Skeletal muscle tissue (tissue), 4 donors: Measurements from ENCODE around the gene MCMBP. TPM values are rescaled to one million over a fixed set of nuclear protein-coding genes. Genes with fewer than 3 reads are reported as not detected.
"Not testable (repeated sequence)": the region's sequence is repeated elsewhere in the genome, so short reads cannot be mapped to it uniquely, and the experiment has no call there.

Experiments used
- H3K27ac ChIP-seq: one replicate; pipeline ENCODE4 v1.7.0; 2013; ENCODE audit warnings: mild to moderate bottlenecking, low read depth, low read length, inconsistent platforms
- H3K27me3 ChIP-seq, 3 donors: one replicate each; pipeline ENCODE4 v1.7.0; 2013; ENCODE audit warnings: low read length in 3 of 3; ENCODE audit not compliant: control insufficient read depth in 3 of 3, insufficient read depth in 3 of 3
- H3K36me3 ChIP-seq, 3 donors: one replicate each; pipeline ENCODE4 v1.7.0; 2013; ENCODE audit warnings: low read length in 3 of 3; ENCODE audit not compliant: control insufficient read depth in 3 of 3, insufficient read depth in 3 of 3
- H3K4me1 ChIP-seq, 3 donors: one replicate each; pipeline ENCODE4 v1.7.0; 2013; ENCODE audit warnings: low read length in 3 of 3, mild to moderate bottlenecking in 3 of 3; ENCODE audit not compliant: control insufficient read depth in 3 of 3, insufficient read depth in 3 of 3
- H3K4me3 ChIP-seq, 3 donors: one replicate each; pipeline ENCODE4 v1.7.0; 2013; ENCODE audit warnings: low read length in 3 of 3
- H3K9ac ChIP-seq, 3 donors: one replicate each; pipeline ENCODE4 v1.7.0; 2013; ENCODE audit warnings: low read length in 3 of 3, mild to moderate bottlenecking in 3 of 3, moderate library complexity in 2 of 3, low read depth in 1 of 3
- H3K9me3 ChIP-seq, 3 donors: one replicate each; pipeline ENCODE4 v1.7.0; 2013; ENCODE audit warnings: low read length in 3 of 3; ENCODE audit not compliant: control insufficient read depth in 3 of 3
- total RNA-seq: library from RNA; depleted of rRNA; stranded (reverse); fragments of >200 nt; gene quantifications from one replicate; pipeline ENCODE4 v1.2.3, GENCODE V29; 2014
- donor health status: Osteomylitis.

The MCMBP gene
- total RNA-seq, 1 donor from 2014 or later = 35.5 TPM

DNA sequence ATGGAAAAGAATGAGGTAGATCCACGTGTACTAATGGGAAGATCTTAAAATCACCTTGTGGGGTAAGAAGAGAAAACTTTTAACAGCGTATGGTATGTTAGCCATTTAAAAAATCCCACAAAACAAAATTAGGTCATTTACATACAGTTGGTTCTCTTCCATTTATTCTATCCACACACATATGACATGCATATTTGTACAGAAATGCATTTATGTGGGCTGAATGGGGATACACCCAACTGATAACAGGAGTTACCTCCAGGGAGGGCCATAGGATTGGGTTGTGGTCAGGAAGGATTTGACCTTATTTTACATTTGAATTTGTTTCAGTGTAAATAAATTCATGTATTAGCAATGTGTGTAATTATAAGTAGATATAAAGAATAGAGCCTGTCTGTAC, 71.5 kb downstream of the MCMBP start:
- no peaks in the 10 kb centered on the region for H3K9me3 ChIP-seq
- no peaks in the 10 kb centered on the region for H3K4me1 ChIP-seq
- H3K9ac ChIP-seq = no peak overlapping the region
- H3K4me3 ChIP-seq = no peak overlapping the region
- H3K36me3 ChIP-seq = peaks cover 2 to 11% (median 5%) of the 10 kb centered on the region in 3 donors
- H3K27me3 ChIP-seq = no peaks in the 10 kb centered on the region
- no peak overlapping the region for H3K27ac ChIP-seq

DNA sequence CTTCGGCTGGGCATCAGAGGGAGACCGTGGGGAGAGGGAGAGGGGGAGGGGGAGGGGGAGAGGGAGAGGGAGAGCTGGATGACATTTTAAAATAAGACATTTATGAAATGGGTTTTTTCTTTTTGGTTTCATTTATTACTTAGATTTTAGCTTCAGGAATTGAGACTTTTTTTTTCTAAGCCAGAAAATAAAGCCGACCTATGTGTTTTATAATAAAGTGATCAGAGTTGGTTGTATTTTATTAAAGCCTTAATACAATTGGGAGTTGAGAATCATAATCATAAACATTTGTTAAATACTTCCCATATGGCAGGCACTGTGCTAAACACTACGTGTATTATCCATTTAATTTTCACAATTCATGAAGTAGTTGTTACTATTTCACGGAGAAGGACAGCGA, 76.6 kb downstream of the MCMBP start:
- peaks cover 0 to 2% (median 0%) of the 10 kb centered on the region in 3 donors for H3K36me3 ChIP-seq
- H3K4me1 ChIP-seq = no peaks in the 10 kb centered on the region
- H3K4me3 ChIP-seq = no peak overlapping the region

DNA sequence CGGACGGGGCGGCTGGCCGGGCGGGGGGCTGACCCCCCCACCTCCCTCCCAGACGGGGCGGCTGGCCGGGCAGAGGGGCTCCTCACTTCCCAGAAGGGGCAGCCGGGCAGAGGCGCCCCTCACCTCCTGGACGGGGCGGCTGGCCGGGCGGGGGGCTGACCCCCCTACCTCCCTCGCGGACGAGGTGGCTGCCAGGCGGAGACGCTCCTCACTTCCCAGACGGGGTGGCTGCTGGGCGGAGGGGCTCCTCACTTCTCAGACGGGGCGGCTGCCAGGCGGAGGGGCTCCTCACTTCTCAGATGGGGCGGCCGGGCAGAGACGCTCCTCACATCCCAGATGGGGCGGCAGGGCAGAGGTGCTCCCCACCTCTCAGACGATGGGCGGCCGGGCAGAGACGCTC, 77.5 kb downstream of the MCMBP start:
- H3K36me3 ChIP-seq, H3K9me3 ChIP-seq, H3K27me3 ChIP-seq, H3K27ac ChIP-seq, H3K4me3 ChIP-seq, H3K9ac ChIP-seq, H3K4me1 ChIP-seq: not testable (repeated sequence)

More for the DNA sequence above, 76.6 kb downstream of the MCMBP start:
- H3K27me3 ChIP-seq = no peaks in the 10 kb centered on the region
- no peaks in the 10 kb centered on the region for H3K9me3 ChIP-seq
- H3K9ac ChIP-seq = no peak overlapping the region
- no peak overlapping the region for H3K27ac ChIP-seq

DNA sequence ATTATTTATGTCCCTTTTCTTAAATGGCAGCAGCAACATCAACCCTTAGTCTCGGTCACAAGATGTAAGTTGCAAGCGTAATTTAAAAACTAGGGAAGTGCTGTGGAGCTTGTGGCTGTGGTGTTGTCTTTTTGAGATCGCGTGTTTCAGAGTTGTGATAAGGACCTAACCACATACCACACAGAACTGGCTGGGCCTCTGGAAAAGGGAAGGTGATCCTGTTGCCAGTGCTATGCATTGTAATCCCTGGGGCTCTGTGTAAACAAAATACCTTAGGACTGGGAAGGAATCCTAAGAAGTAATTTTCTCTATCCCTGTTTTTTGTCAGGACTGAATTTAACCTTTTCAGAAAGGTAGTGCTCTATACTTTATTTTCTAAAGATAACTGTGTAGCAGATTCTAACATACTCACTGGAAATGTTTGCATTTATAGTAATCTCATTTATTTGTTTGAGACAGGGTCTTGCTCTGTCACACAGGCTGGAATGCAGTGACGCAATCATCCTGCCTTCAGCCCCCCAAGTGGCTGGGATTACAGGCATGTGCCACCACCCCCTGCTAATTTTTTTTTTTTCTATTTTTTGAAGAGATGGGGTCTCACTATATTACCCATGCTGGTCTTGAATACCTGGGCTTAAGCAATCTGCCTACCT, 86.4 kb downstream of the MCMBP start:
- Histone ChIP-seq H3K27ac (peak overlapping the region; percentile 32), H3K27me3 (no peaks in the 10 kb centered on the region), H3K9ac (no peak overlapping the region), H3K36me3 (no peaks in the 10 kb centered on the region), H3K4me3 (no peak overlapping the region), H3K9me3 (no peaks in the 10 kb centered on the region), H3K4me1 (peaks cover 0 to 4% (median 0%) of the 10 kb centered on the region in 3 donors)

DNA sequence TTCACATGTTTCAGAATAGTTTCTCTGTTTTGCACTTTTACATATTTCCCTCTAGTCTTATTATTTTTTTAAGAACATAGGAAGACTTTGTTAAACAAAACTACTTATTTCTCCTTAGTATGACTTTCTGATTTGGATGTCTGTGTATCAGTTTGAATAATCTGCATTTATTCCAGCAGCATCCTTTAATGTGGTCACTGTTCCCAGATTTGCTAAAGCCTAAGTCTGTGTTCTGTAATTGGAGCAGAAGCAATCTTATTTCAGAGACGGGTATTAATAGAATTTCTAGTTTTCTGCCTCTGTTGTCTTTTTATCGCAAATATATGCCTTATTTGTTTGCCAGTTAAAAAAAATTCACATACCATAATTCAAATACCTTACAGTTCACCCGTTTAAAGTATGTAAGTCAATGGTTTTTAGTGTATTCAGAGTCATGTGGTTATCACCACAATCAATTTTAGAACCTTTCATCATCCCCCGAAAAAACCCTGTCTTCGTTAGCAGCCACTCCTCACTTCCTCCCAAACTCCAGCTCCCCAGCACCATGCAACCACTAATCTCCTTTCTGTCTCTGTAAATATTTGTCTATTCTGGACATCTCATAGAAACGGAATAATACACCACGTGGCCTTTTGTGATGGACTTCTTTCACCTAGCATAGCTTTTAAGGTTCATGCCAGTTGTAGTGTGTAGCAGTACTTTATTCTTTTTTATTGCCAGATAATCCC, 88.1 kb downstream of the MCMBP start:
- H3K4me1 ChIP-seq = peaks cover 0 to 4% (median 0%) of the 10 kb centered on the region in 3 donors
- H3K4me3 ChIP-seq = no peak overlapping the region
- no peaks in the 10 kb centered on the region for H3K36me3 ChIP-seq
- H3K27ac ChIP-seq = no peak overlapping the region
- H3K9ac ChIP-seq = no peak overlapping the region
- H3K9me3 ChIP-seq = no peaks in the 10 kb centered on the region
- H3K27me3 ChIP-seq = no peaks in the 10 kb centered on the region

DNA sequence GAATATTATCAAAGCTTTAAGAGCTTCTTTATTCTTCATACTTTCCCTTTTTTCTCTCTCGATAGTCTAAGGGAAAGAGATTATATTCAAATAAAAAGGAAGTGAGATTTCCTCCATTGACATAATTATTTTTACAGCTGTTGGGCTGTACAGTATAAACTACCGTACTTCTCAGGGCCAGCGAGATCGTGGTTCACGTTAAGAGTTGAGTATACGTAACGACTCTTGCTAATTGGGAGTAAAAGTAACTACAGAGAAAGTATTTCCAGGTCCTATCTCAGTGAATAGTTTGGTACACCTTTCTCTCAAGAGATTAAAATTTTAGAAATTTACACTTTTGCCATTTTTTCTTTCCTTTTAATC, 89.0 kb downstream of the MCMBP start:
- H3K36me3 ChIP-seq = no peaks in the 10 kb centered on the region
- H3K9me3 ChIP-seq = no peaks in the 10 kb centered on the region
- H3K9ac ChIP-seq = no peak overlapping the region
- no peaks in the 10 kb centered on the region for H3K27me3 ChIP-seq
- H3K27ac ChIP-seq = no peak overlapping the region
- H3K4me1 ChIP-seq = peaks cover 0 to 4% (median 0%) of the 10 kb centered on the region in 3 donors
- no peak overlapping the region for H3K4me3 ChIP-seq

DNA sequence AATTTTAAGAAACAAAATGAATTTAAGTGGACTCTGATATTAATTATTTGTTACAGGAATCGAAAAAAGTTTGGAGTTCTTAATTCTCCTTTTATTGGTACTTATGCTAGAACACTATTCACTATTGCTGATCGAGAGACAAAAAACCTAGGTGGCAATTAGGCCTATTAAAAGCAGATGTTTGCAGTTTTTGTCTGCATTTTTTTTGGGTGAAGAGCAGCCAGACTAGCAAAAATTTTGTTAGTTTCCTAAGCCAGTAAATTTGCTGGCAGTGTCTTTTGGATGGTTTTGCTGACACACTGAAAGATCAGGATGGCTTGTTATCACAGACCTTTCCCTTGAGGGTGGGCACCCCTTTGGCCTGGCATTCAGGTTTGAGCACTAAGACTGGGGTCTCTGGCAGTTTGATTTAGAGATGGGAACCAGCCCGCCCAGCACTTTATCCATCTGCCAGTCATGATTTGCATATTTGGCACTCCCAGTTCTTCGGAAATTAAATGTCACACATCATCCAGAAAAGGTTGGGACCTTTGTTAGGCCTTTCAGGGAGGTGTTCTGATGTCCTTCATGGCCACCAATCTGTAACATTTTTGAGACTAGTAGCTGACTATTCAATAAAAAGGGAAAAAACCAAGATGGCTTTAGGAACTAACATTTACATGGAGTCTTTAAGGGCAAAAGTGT, 89.5 kb downstream of the MCMBP start:
- Histone ChIP-seq H3K36me3 (no peaks in the 10 kb centered on the region), H3K4me3 (no peak overlapping the region), H3K9me3 (no peaks in the 10 kb centered on the region), H3K4me1 (peaks cover 0 to 4% (median 0%) of the 10 kb centered on the region in 3 donors), H3K9ac (no peak overlapping the region), H3K27ac (no peak overlapping the region), H3K27me3 (no peaks in the 10 kb centered on the region)

DNA sequence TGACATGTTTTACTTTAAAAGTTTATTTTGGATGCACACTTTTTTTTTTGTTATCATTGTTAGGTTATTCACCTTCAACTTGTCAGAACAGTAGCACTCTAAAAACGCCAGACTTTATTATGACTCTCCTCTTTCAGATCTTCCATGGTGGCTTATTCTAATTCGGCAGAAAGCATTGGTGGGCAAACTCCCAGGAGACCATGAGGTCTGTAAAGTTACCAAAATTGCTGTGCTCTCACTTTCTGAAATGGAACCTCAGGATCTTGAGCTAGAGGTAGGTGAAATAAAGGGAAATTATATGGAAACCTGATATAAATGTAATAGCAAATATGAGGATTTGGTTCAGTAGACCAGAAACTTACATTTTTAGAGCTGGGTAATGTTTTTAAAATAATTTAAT, 91.1 kb downstream of the MCMBP start:
- H3K9ac ChIP-seq = no peak overlapping the region

DNA sequence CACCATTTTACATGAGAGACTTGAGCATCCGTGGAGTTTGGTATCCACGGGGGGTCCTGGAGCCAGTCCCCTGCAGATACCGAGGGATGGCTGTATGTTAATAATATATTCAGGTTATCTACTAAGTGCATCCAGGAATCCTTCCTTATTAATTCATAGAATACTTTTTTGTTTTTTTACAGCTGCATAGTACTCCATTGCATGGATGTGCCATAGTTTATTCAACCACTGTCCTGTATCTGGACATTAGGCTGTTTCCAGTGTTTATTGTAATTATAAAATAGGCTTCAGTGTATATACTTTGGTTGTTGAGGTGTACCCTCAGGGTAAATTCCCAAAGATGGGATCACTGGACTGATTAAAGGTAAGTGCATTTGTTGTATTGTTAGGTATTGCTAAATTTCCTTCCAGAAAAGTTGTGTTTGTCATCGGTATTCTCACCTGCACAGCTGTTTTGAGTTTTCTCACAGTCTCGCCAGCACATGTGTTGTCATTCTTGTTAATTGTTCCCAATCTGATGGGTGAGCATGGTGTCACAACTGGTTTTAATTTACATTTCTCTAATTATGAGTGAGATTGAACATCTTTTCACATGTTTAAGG, 91.7 kb downstream of the MCMBP start:
- peaks cover 0 to 4% (median 0%) of the 10 kb centered on the region in 3 donors for H3K4me1 ChIP-seq
- no peak overlapping the region for H3K9ac ChIP-seq
- H3K27ac ChIP-seq = no peak overlapping the region
- no peaks in the 10 kb centered on the region for H3K36me3 ChIP-seq
- no peak overlapping the region for H3K4me3 ChIP-seq
- H3K9me3 ChIP-seq = no peaks in the 10 kb centered on the region
- no peaks in the 10 kb centered on the region for H3K27me3 ChIP-seq

More for the DNA sequence above, 91.1 kb downstream of the MCMBP start:
- H3K4me1 ChIP-seq = peaks cover 0 to 4% (median 0%) of the 10 kb centered on the region in 3 donors
- H3K9me3 ChIP-seq = no peaks in the 10 kb centered on the region
- H3K27me3 ChIP-seq = no peaks in the 10 kb centered on the region
- no peaks in the 10 kb centered on the region for H3K36me3 ChIP-seq
- no peak overlapping the region for H3K27ac ChIP-seq
- H3K4me3 ChIP-seq = no peak overlapping the region
